HepG2 (cell line): ENCODE results near the gene PRUNE1. TPM values are rescaled to one million over a fixed set of nuclear protein-coding genes. Genes with fewer than 3 reads are reported as not detected.

Experiments used
- CBX2 ChIP-seq, 2 experiments: fragments of 200-600 bp in 1 of 2; sonication (generic); formaldehyde crosslinking in 1 of 2; IDR thresholded peaks; 2 replicates each; pipeline versions ENCODE4 v1.7.0 to v1.8.1; 2018 to 2022; ENCODE audit warnings: low read depth in 2 of 2, low read length in 1 of 2, mild to moderate bottlenecking in 1 of 2, missing genetic modification reagents in 1 of 2
- FOXA3 ChIP-seq: IDR thresholded peaks from 2 replicates; pipeline ENCODE4 v1.6.1; 2016; ENCODE audit warnings: missing genetic modification reagents, missing compliant biosample characterization
- GABPB1 ChIP-seq: IDR thresholded peaks from 2 replicates; pipeline ENCODE4 v1.6.1; 2016; ENCODE audit warnings: mild to moderate bottlenecking, missing genetic modification reagents, moderate library complexity, missing compliant biosample characterization
- IRF2 ChIP-seq: IDR thresholded peaks from 2 replicates; pipeline ENCODE4 v1.6.1; 2018; ENCODE audit warnings: missing genetic modification reagents, missing compliant biosample characterization
- KLF11 ChIP-seq: IDR thresholded peaks from 2 replicates; pipeline ENCODE4 v1.6.1; 2016; ENCODE audit warnings: missing compliant biosample characterization
- RXRB ChIP-seq: IDR thresholded peaks from 2 replicates; pipeline ENCODE4 v1.6.1; 2016; ENCODE audit warnings: borderline replicate concordance, missing genetic modification reagents, missing compliant biosample characterization
- SALL1 ChIP-seq: sonication (generic); formaldehyde crosslinking; IDR thresholded peaks from 2 replicates; pipeline ENCODE4 v1.8.0; 2022; ENCODE audit warnings: mild to moderate bottlenecking, missing genetic modification reagents
- SNAI1 ChIP-seq: sonication (generic); formaldehyde crosslinking; IDR thresholded peaks from 2 replicates; pipeline ENCODE4 v1.5.0; 2020; ENCODE audit warnings: mild to moderate bottlenecking, missing genetic modification reagents, borderline replicate concordance
- TEAD2 ChIP-seq: sonication (generic); formaldehyde crosslinking; IDR thresholded peaks from 2 replicates; pipeline ENCODE4 v1.9.0; 2021; ENCODE audit warnings: missing genetic modification reagents
- TIGD3 ChIP-seq: sonication (generic); formaldehyde crosslinking; IDR thresholded peaks from 2 replicates; pipeline ENCODE4 v1.5.1; 2020; ENCODE audit warnings: mild to moderate bottlenecking, missing genetic modification reagents, borderline replicate concordance
- ZBTB7B ChIP-seq: sonication (generic); formaldehyde crosslinking; IDR thresholded peaks from 2 replicates; pipeline ENCODE4 v1.4.0; 2020; ENCODE audit warnings: missing genetic modification reagents
- polyA plus RNA-seq, 8 experiments: library from polyadenylated mRNA; depleted of rRNA in 3 of 8; stranded (reverse) in 7 of 8; unstranded in 1 of 8; fragments of >200 nt; fragmentation: Illumina TruSeq in 4 of 8; extraction: Trizol in 4 of 8; gene quantifications; 2 replicates each; pipeline versions ENCODE4 v1.2.1 to v1.2.3, GENCODE V29; 2011 to 2016; ENCODE audit warnings: low read depth in 4 of 8, missing spikeins in 1 of 8, mixed read lengths in 1 of 8; ENCODE audit not compliant: insufficient read depth in 1 of 8
- total RNA-seq, 5 experiments: library from RNA; depleted of rRNA; stranded (reverse); fragments of >200 nt; fragmentation: Illumina TruSeq; extraction: Trizol; gene quantifications; 2 replicates each; pipeline ENCODE4 v1.2.3, GENCODE V29; 2016; ENCODE audit warnings: low read depth in 1 of 5
- TF ChIP-seq, protein P1 (sequence below): sonication (generic); formaldehyde crosslinking; IDR thresholded peaks from one replicate; pipeline ENCODE4 v1.5.1; 2020; ENCODE audit warnings: mild to moderate bottlenecking, missing genetic modification reagents; ENCODE audit errors: not compliant biosample characterization
- TF ChIP-seq, protein P2 (sequence below): IDR thresholded peaks from 2 replicates; pipeline ENCODE4 v1.6.1; 2016; ENCODE audit warnings: mild to moderate bottlenecking, missing biosample characterization, missing genetic modification reagents
- TF ChIP-seq, protein P3 (sequence below): sonication (generic); formaldehyde crosslinking; IDR thresholded peaks from 2 replicates; pipeline ENCODE4 v1.5.0; 2020; ENCODE audit warnings: missing genetic modification reagents

PRUNE1 gene
- total and polyA plus RNA-seq, 2 of the 13 experiments (the other 11 are each of a cell fraction or from before 2014, with no cell fraction given), result 19.0 to 31.9 TPM

DNA sequence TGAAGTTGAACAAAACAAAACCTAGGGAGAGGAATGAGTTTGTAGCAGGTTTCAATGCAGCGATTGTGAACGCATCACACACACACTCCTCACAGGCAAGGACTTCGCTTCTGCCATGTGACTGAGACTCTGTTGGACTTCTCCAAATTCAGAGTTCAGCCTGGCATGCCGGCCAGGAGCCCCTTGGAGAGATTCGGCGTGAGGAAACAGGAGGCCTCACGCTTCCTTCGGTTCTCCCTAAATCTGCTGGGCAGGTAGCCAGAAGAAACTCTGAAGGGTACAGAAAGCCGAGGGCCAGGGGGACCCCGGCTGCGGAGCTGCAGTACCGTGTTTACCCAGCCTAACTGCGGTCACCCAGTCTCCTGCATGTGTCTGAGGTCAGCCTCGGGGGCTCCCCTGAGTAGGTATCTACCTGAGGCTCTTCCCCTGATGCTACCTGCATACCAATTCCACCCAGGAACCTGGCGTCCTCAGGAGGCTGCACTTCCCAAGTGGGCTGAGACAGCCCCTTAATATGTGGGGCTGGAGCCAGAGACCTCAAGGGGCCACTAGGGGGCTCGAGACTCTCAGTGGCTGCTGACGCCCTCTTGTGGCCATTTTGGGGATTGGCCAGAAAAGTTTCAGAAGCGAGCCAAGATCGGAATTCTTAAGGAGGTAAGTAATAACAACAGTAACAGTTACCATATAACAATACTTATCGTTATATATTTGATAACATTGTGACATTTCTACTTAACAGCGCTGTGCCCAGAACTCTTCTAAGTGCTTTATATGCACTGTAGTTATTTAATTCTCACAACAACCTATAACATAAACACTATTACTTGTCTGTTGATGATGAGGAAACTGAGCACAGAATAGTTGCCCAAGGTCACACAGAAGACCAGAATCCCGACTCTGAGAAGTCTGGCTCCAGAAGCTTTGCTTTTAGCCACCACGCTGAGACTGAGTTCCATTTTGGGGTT lies 28.9 kb upstream of the PRUNE1 start (continued):
- TF ChIP-seq, protein P1, sequence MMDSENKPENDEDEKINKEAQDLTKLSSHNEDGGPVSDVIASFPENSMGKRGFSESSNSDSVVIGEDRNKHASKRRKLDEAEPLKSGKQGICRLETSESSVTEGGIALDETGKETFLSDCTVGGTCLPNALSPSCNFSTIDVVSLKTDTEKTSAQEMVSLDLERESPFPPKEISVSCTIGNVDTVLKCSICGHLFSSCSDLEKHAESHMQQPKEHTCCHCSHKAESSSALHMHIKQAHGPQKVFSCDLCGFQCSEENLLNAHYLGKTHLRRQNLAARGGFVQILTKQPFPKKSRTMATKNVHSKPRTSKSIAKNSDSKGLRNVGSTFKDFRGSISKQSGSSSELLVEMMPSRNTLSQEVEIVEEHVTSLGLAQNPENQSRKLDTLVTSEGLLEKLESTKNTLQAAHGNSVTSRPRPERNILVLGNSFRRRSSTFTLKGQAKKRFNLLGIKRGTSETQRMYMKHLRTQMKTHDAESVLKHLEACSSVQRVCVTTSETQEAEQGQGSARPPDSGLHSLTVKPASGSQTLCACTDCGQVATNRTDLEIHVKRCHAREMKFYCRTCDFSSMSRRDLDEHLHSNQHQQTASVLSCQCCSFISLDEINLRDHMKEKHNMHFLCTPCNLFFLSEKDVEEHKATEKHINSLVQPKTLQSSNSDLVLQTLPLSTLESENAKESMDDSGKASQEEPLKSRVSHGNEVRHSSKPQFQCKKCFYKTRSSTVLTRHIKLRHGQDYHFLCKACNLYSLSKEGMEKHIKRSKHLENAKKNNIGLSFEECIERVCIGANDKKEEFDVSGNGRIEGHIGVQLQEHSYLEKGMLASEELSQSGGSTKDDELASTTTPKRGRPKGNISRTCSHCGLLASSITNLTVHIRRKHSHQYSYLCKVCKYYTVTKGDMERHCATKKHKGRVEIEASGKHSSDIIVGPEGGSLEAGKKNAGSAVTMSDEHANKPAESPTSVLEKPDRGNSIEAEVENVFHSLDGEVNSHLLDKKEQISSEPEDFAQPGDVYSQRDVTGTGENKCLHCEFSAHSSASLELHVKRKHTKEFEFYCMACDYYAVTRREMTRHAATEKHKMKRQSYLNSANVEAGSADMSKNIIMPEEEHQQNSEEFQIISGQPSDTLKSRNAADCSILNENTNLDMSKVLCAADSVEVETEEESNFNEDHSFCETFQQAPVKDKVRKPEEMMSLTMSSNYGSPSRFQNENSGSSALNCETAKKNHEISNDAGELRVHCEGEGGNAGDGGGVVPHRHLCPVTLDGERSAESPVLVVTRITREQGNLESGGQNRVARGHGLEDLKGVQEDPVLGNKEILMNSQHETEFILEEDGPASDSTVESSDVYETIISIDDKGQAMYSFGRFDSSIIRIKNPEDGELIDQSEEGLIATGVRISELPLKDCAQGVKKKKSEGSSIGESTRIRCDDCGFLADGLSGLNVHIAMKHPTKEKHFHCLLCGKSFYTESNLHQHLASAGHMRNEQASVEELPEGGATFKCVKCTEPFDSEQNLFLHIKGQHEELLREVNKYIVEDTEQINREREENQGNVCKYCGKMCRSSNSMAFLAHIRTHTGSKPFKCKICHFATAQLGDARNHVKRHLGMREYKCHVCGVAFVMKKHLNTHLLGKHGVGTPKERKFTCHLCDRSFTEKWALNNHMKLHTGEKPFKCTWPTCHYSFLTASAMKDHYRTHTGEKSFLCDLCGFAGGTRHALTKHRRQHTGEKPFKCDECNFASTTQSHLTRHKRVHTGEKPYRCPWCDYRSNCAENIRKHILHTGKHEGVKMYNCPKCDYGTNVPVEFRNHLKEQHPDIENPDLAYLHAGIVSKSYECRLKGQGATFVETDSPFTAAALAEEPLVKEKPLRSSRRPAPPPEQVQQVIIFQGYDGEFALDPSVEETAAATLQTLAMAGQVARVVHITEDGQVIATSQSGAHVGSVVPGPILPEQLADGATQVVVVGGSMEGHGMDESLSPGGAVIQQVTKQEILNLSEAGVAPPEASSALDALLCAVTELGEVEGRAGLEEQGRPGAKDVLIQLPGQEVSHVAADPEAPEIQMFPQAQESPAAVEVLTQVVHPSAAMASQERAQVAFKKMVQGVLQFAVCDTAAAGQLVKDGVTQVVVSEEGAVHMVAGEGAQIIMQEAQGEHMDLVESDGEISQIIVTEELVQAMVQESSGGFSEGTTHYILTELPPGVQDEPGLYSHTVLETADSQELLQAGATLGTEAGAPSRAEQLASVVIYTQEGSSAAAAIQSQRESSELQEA, result peak; percentile 44
- TF ChIP-seq TIGD3, result 0 out of 2 replicates have a peak, but pooled peaks have one; percentile 53
- TF ChIP-seq FOXA3 (CRISPR knock-in tag), result peak; percentile 39
- TF ChIP-seq SNAI1, result no peak
- peak; percentile 66 for TF ChIP-seq RXRB (CRISPR knock-in tag)
- 0 out of 2 replicates have a peak, but pooled peaks have one; percentile 48 for TF ChIP-seq KLF11 (CRISPR knock-in tag)
- peak; percentile 58; the same call in 1 of the 2 replicates for TF ChIP-seq SALL1 (CRISPR knock-in tag)
- TF ChIP-seq CBX2 (IDR thresholded peaks at IDR 0.05; ENCODE audit: low read depth, low read length), result no peak
- no peak for TF ChIP-seq CBX2 (CRISPR knock-in tag; IDR thresholded peaks at IDR 0.05; ENCODE audit: low read depth)
- TF ChIP-seq IRF2 (CRISPR knock-in tag), result peak; percentile 45; the same call in 1 of the 2 replicates
- TF ChIP-seq ZBTB7B (CRISPR knock-in tag), result peak; percentile 94
- peak; percentile 30; the same call in 1 of the 2 replicates for TF ChIP-seq GABPB1 (CRISPR knock-in tag)
- TF ChIP-seq, protein P2, sequence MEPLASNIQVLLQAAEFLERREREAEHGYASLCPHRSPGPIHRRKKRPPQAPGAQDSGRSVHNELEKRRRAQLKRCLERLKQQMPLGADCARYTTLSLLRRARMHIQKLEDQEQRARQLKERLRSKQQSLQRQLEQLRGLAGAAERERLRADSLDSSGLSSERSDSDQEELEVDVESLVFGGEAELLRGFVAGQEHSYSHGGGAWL (CRISPR knock-in tag), result peak; percentile 60; the same call in 1 of the 2 replicates
- no peak for TF ChIP-seq TEAD2 (CRISPR knock-in tag)
- TF ChIP-seq, protein P3, sequence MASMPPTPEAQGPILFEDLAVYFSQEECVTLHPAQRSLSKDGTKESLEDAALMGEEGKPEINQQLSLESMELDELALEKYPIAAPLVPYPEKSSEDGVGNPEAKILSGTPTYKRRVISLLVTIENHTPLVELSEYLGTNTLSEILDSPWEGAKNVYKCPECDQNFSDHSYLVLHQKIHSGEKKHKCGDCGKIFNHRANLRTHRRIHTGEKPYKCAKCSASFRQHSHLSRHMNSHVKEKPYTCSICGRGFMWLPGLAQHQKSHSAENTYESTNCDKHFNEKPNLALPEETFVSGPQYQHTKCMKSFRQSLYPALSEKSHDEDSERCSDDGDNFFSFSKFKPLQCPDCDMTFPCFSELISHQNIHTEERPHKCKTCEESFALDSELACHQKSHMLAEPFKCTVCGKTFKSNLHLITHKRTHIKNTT (CRISPR knock-in tag), result no peak
